K562 (cell line): ENCODE measurements around the gene CERCAM. TPM values are rescaled to one million over a fixed set of nuclear protein-coding genes. Genes with fewer than 3 reads are reported as not detected.
A peak's percentile ranks its signal among the peaks of the same experiment; 100 is the strongest.

Experiments
- ATF6 ChIP-seq: sonication (generic); formaldehyde crosslinking; IDR thresholded peaks from 2 replicates; pipeline ENCODE4 v1.4.0; 2020; ENCODE audit warnings: mild to moderate bottlenecking, missing genetic modification reagents
- C11orf30 ChIP-seq: fragments of 450-650 bp; IDR thresholded peaks from 2 replicates; pipeline ENCODE4 v1.6.1; 2016; ENCODE audit warnings: low read depth, mild to moderate bottlenecking
- CC2D1A ChIP-seq: fragments of 450-650 bp; IDR thresholded peaks from 2 replicates; pipeline ENCODE4 v1.6.1; 2017; ENCODE audit warnings: mild to moderate bottlenecking
- CREB3 ChIP-seq: fragments of 450-650 bp; conservative IDR thresholded peaks from 2 replicates; pipeline ENCODE4 v1.6.1; 2016; ENCODE audit warnings: missing genetic modification characterization, low read depth, mild to moderate bottlenecking, missing compliant biosample characterization, moderate library complexity
- CTBP1 ChIP-seq: fragments of 450-650 bp; IDR thresholded peaks from 2 replicates; pipeline ENCODE4 v1.6.1; 2016; ENCODE audit warnings: borderline replicate concordance
- EHMT2 ChIP-seq: fragments of 450-650 bp; IDR thresholded peaks from 2 replicates; pipeline ENCODE4 v1.6.1; 2018; ENCODE audit warnings: antibody characterized with exemption
- HMG20B ChIP-seq: fragments of 250-450 bp; sonication (Bioruptor Pico); IDR thresholded peaks from 2 replicates; pipeline ENCODE4 v1.5.0; 2021; ENCODE audit warnings: mild to moderate bottlenecking
- IRF1 ChIP-seq: sonication (generic); formaldehyde crosslinking; IDR thresholded peaks from 2 replicates; pipeline ENCODE4 v1.8.0; 2022; ENCODE audit warnings: missing genetic modification reagents, mild to moderate bottlenecking, borderline replicate concordance
- KDM5B ChIP-seq: fragments of 200-600 bp; sonication (generic); IDR thresholded peaks from 2 replicates; pipeline ENCODE4 v1.6.1; 2012; ENCODE audit warnings: low read depth, mild to moderate bottlenecking, moderate library complexity, low read length, control low read depth, inconsistent platforms; ENCODE audit not compliant: insufficient replicate concordance
- MXD1 ChIP-seq: fragments of 250-450 bp; sonication (Bioruptor Pico); IDR thresholded peaks from 2 replicates; pipeline ENCODE4 v1.8.0; 2021; ENCODE audit warnings: borderline replicate concordance, mild to moderate bottlenecking, moderate library complexity; ENCODE audit not compliant: poor library complexity, severe bottlenecking
- NEUROD1 ChIP-seq: fragments of 150-350 bp; IDR thresholded peaks from 2 replicates; pipeline ENCODE4 v1.6.1; 2014; ENCODE audit warnings: borderline replicate concordance, low read length, low read depth; ENCODE audit not compliant: partially characterized antibody
- NFYB ChIP-seq: IDR thresholded peaks from 2 replicates; pipeline ENCODE4 v1.6.1; 2011; ENCODE audit warnings: mild to moderate bottlenecking, moderate library complexity; ENCODE audit not compliant: insufficient read length; ENCODE audit errors: extremely low read depth
- POLR2H ChIP-seq: IDR thresholded peaks from 2 replicates; pipeline ENCODE4 v1.6.1; 2016; ENCODE audit warnings: missing genetic modification characterization, low read depth, mild to moderate bottlenecking, control low read depth, missing compliant biosample characterization, moderate library complexity
- RBFOX2 ChIP-seq: fragments of 200-400 bp; formaldehyde crosslinking; IDR thresholded peaks from 2 replicates; pipeline ENCODE4 v1.6.1; 2017; ENCODE audit warnings: low read depth, mild to moderate bottlenecking, low read length, moderate library complexity
- RCOR1 ChIP-seq, 2 experiments: IDR thresholded peaks; 2 replicates each; pipeline ENCODE4 v1.6.1; 2012; ENCODE audit warnings: low read depth in 2 of 2, low read length in 2 of 2, borderline replicate concordance in 1 of 2, improper control_type of control experiment in 1 of 2
- SMARCA4 ChIP-seq: fragments of 450-650 bp; IDR thresholded peaks from 2 replicates; pipeline ENCODE4 v1.6.1; 2016
- TEAD2 ChIP-seq: fragments of 450-650 bp; IDR thresholded peaks from 2 replicates; pipeline ENCODE4 v1.6.1; 2016; ENCODE audit warnings: missing genetic modification characterization, control low read depth, missing compliant biosample characterization
- ZBTB7A ChIP-seq: IDR thresholded peaks from 2 replicates; pipeline ENCODE4 v1.6.1; 2011; ENCODE audit warnings: low read depth, mild to moderate bottlenecking, low read length, moderate library complexity, borderline replicate concordance; ENCODE audit not compliant: control insufficient read depth
- ZC3H4 ChIP-seq: sonication (generic); formaldehyde crosslinking; IDR thresholded peaks from 2 replicates; pipeline ENCODE4 v1.9.0; 2021; ENCODE audit warnings: missing genetic modification reagents, borderline replicate concordance
- ZNF12 ChIP-seq: sonication (generic); formaldehyde crosslinking; IDR thresholded peaks from 2 replicates; pipeline ENCODE4 v1.4.0; 2020; ENCODE audit warnings: mild to moderate bottlenecking, missing genetic modification reagents
- ZNF282 ChIP-seq: sonication (generic); formaldehyde crosslinking; IDR thresholded peaks from 2 replicates; pipeline ENCODE4 v1.8.1; 2023; ENCODE audit warnings: missing genetic modification reagents
- polyA plus RNA-seq, 8 experiments: library from polyadenylated mRNA; depleted of rRNA in 4 of 8; stranded (reverse) in 5 of 8; unstranded in 3 of 8; fragments of >200 nt; fragmentation: Nextera tagmentation in 2 of 8; fragmentation: Illumina TruSeq in 1 of 8; extraction: Ambion mirVana in 2 of 8; extraction: Trizol in 1 of 8; gene quantifications; 2 replicates each; pipeline versions ENCODE4 v1.2.1 to v1.2.3, GENCODE V29; 2011 to 2014; ENCODE audit warnings: inconsistent platforms in 1 of 8, missing spikeins in 1 of 8
- total RNA-seq, 7 experiments: library from RNA; depleted of rRNA in 6 of 7; stranded (reverse); fragments of >200 nt in 6 of 7; fragmentation: Illumina TruSeq in 2 of 7; extraction: Trizol in 2 of 7; gene quantifications; 2 replicates each; pipeline versions ENCODE4 v1.2.1 to v1.2.3, GENCODE V29; 2011 to 2021; ENCODE audit warnings: low replicate concordance in 1 of 7
- TF ChIP-seq, protein P1 (sequence below): fragments of 200-800 bp; sonication (Bioruptor generic); IDR thresholded peaks from 2 replicates; pipeline ENCODE4 v1.6.1; 2017; ENCODE audit warnings: missing genetic modification characterization, missing compliant biosample characterization

Gene CERCAM
- total and polyA plus RNA-seq, 9 of the 15 experiments (the other 6 are each of a cell fraction or from before 2014, with no cell fraction given), result 0.75 to 24.0 (median 18.0) TPM

GRCh38 chr9:128438343-128439109, 17.9 kb downstream of the CERCAM start (continued):
- peak in 1 of 2 experiments; percentile 84; a peak in 2 of 4 replicates for TF ChIP-seq RCOR1 (IDR thresholded peaks at IDR 0.05; ENCODE audit: borderline replicate concordance in 1 of 2, low read depth in 2 of 2, low read length in 2 of 2)
- TF ChIP-seq ZBTB7A, result peak; percentile 68; the same call in 1 of the 2 replicates
- no peak for TF ChIP-seq IRF1
- no peak for TF ChIP-seq KDM5B
- TF ChIP-seq CTBP1, result peak; percentile 82; the same call in 1 of the 2 replicates
- no peak for TF ChIP-seq ATF6
- TF ChIP-seq ZNF282 (CRISPR knock-in tag), result no peak
- TF ChIP-seq CREB3 (tag), result no peak
- TF ChIP-seq ZC3H4 (CRISPR knock-in tag), result no peak
- no peak for TF ChIP-seq NFYB
- TF ChIP-seq RBFOX2, result peak; percentile 45; the same call in 1 of the 2 replicates
- TF ChIP-seq TEAD2 (tag), result no peak
- TF ChIP-seq EHMT2, result no peak
- TF ChIP-seq MXD1 (CRISPR knock-in tag), result no peak
- 0 out of 2 replicates have a peak, but pooled peaks have one; percentile 34 for TF ChIP-seq ZNF12 (CRISPR knock-in tag)
- no peak for TF ChIP-seq POLR2H (tag)
- TF ChIP-seq C11orf30, result no peak
- TF ChIP-seq, protein P1, sequence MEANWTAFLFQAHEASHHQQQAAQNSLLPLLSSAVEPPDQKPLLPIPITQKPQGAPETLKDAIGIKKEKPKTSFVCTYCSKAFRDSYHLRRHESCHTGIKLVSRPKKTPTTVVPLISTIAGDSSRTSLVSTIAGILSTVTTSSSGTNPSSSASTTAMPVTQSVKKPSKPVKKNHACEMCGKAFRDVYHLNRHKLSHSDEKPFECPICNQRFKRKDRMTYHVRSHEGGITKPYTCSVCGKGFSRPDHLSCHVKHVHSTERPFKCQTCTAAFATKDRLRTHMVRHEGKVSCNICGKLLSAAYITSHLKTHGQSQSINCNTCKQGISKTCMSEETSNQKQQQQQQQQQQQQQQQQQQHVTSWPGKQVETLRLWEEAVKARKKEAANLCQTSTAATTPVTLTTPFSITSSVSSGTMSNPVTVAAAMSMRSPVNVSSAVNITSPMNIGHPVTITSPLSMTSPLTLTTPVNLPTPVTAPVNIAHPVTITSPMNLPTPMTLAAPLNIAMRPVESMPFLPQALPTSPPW (CRISPR knock-in tag), result peak; percentile 69
- no peak for TF ChIP-seq HMG20B (CRISPR knock-in tag)
- TF ChIP-seq SMARCA4, result no peak
- TF ChIP-seq NEUROD1, result no peak
- TF ChIP-seq CC2D1A, result peak; percentile 59; the same call in 1 of the 2 replicates
